Right hindlimb (tissue), 1 donor: ENCODE data around the gene IQGAP3.
"Not testable (repeated sequence)": the region's sequence is repeated elsewhere in the genome, so short reads cannot be mapped to it uniquely, and the experiment has no call there.

ENCODE experiments used
- DNase-seq: peaks from one replicate; pipeline ENCODE4 v3.0.0-alpha.2; 2018

The IQGAP3 gene

GRCh38 chr1:156560585-156561163 is 11.7 kb downstream of the IQGAP3 start:
- DNase-seq = no peak

GRCh38 chr1:156559797-156560385 is 12.5 kb downstream of the IQGAP3 start:
- no peak for DNase-seq

- DNase-seq = no peak
Measured at GRCh38 chr1:156559086-156559796, 13.1 kb downstream of the IQGAP3 start.

GRCh38 chr1:156556354-156556753 is 16.0 kb downstream of the IQGAP3 start:
- no peak for DNase-seq

GRCh38 chr1:156555715-156556114 is 16.6 kb downstream of the IQGAP3 start:
- no peak for DNase-seq

GRCh38 chr1:156554971-156555370 is 17.4 kb downstream of the IQGAP3 start:
- DNase-seq = no peak

GRCh38 chr1:156553860-156554485 is 18.4 kb downstream of the IQGAP3 start:
- DNase-seq = no peak

GRCh38 chr1:156552937-156553336 is 19.4 kb downstream of the IQGAP3 start:
- not testable (repeated sequence) for DNase-seq

GRCh38 chr1:156552518-156552917 is 19.8 kb downstream of the IQGAP3 start:
- no peak for DNase-seq

GRCh38 chr1:156551869-156552268 is 20.5 kb downstream of the IQGAP3 start:
- no peak for DNase-seq

GRCh38 chr1:156551066-156551643 is 21.2 kb downstream of the IQGAP3 start:
- no peak for DNase-seq

- DNase-seq = no peak
Measured at GRCh38 chr1:156550346-156550745, 22.0 kb downstream of the IQGAP3 start.

- DNase-seq = no peak
Measured at GRCh38 chr1:156549831-156550230, 22.5 kb downstream of the IQGAP3 start.

- DNase-seq = no peak
Measured at GRCh38 chr1:156549390-156549789, 23.0 kb downstream of the IQGAP3 start.

GRCh38 chr1:156547982-156548381 is 24.4 kb downstream of the IQGAP3 start:
- DNase-seq = no peak

GRCh38 chr1:156547434-156547833 is 24.9 kb downstream of the IQGAP3 start:
- DNase-seq = no peak

GRCh38 chr1:156546267-156546666 is 26.1 kb downstream of the IQGAP3 start:
- no peak for DNase-seq

GRCh38 chr1:156544592-156545102 is 27.7 kb downstream of the IQGAP3 start:
- DNase-seq = no peak

- no peak for DNase-seq
Measured at GRCh38 chr1:156543066-156543465, 29.3 kb downstream of the IQGAP3 start.

- no peak for DNase-seq
Measured at GRCh38 chr1:156540955-156541354, 31.4 kb downstream of the IQGAP3 start.

- no peak for DNase-seq
Measured at GRCh38 chr1:156539818-156540355, 32.5 kb downstream of the IQGAP3 start.

GRCh38 chr1:156538711-156539440 is 33.5 kb downstream of the IQGAP3 start:
- no peak for DNase-seq
